ENCODE results near the gene ATPAF1.

ATPAF1 gene

GRCh38 chr1:46646331-46646730, 21.8 kb downstream of the ATPAF1 start:
- Mint-ChIP-seq H3K27ac (no peak overlapping the region), H3K9me3 (no peaks in the 10 kb centered on the region), H3K4me1 (no peaks in the 10 kb centered on the region), H3K4me3 (no peak overlapping the region), H3K36me3 (peaks cover 32% of the 10 kb centered on the region)
- DNase-seq (ENCODE audit: low spot score in 2 of 2), result no peak
- no peak for ATAC-seq

- no peak for DNase-seq (ENCODE audit: low spot score in 2 of 2)
- no peaks in the 10 kb centered on the region for H3K9me3 Mint-ChIP-seq
- H3K4me3 Mint-ChIP-seq, result no peak overlapping the region
- no peak for ATAC-seq
- peaks cover 29% of the 10 kb centered on the region for H3K36me3 Mint-ChIP-seq
- H3K4me1 Mint-ChIP-seq, result no peaks in the 10 kb centered on the region
- H3K27ac Mint-ChIP-seq, result no peak overlapping the region
These were observed 22.3 kb downstream of the ATPAF1 start for GRCh38 chr1:46645815-46646214.

- H3K4me3 Mint-ChIP-seq, result no peak overlapping the region
- H3K4me1 Mint-ChIP-seq, result no peaks in the 10 kb centered on the region
- H3K27ac Mint-ChIP-seq, result no peak overlapping the region
- no peak for ATAC-seq
- peaks cover 4% of the 10 kb centered on the region for H3K36me3 Mint-ChIP-seq
- no peaks in the 10 kb centered on the region for H3K9me3 Mint-ChIP-seq
- DNase-seq (ENCODE audit: low spot score in 2 of 2), result no peak
These were observed 24.8 kb downstream of the ATPAF1 start for GRCh38 chr1:46643368-46643775.

DNA sequence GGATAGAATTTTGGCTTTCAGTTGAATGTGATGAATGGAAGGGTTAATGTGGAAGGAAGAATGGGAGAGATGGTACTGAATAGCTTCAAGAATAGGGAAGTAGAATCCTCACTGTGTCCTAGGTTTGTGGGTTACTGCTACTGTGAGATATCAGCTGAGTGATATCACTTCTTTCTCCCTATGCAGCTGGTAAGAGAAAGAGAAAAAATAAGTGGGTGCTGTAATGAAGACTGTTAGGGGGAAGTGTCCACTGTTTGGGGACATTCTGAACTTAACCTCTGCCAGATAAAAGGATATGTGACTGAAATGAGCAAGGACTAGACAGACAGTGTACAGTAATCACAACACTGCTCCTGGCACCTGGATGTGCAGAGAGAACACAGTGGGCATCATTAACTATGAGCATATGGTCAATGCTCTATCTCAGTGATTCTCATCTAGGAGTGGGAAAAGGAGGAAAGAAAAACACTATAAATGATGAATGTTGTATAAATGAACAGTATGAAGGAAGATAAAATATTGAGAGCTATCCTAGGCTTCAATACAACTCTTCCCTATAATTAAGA, 26.0 kb downstream of the ATPAF1 start:
- H3K27ac Mint-ChIP-seq, result no peak overlapping the region
- DNase-seq (ENCODE audit: low spot score in 2 of 2), result no peak
- H3K9me3 Mint-ChIP-seq, result no peaks in the 10 kb centered on the region
- no peaks in the 10 kb centered on the region for H3K36me3 Mint-ChIP-seq
- no peak overlapping the region for H3K4me3 Mint-ChIP-seq
- ATAC-seq, result no peak
- no peaks in the 10 kb centered on the region for H3K4me1 Mint-ChIP-seq

DNA sequence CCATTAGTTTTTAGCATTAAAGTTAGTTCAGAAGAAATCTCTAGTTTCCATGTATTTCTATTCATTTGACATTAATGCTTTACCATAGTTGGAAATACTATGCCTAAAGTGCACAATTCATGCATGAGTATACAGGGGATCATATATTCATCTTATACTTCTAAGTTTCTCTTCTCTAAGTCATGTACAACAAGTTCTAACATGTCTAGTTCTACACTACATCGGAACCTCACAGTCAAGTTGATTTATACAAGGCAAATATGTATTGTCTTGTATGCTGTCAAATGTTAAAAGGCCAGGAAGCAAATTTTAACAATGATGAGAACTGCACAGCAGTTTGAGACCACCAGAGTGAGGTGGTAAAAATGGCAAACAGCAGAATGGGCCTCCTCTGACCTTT, 28.6 kb downstream of the ATPAF1 start:
- ATAC-seq (no peak), DNase-seq (ENCODE audit: low spot score in 2 of 2) (no peak)
- Mint-ChIP-seq H3K4me3 (no peak overlapping the region), H3K4me1 (no peaks in the 10 kb centered on the region), H3K9me3 (no peaks in the 10 kb centered on the region), H3K36me3 (peaks cover 23% of the 10 kb centered on the region), H3K27ac (no peak overlapping the region)

DNA sequence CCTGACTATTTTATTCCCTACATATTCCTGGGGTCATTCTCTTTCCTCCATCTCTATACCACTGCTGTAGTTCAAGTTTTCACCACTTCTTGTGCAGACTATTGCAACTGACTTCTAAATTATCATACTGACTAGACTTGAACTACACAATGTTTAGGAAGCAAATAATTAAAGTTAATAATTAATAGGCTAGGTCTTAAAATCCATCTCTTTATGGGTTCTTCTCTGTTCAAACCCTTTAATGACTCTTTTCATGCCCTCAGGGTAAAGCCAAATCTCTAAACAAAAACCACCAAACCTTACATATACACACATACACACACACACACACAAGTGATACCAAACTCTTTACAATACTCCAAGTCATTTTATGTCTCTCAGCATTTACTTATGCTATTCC, 29.2 kb downstream of the ATPAF1 start:
- H3K27ac Mint-ChIP-seq, result no peak overlapping the region
- no peaks in the 10 kb centered on the region for H3K4me1 Mint-ChIP-seq
- no peaks in the 10 kb centered on the region for H3K9me3 Mint-ChIP-seq
- peaks cover 29% of the 10 kb centered on the region for H3K36me3 Mint-ChIP-seq
- ATAC-seq (no peak), DNase-seq (ENCODE audit: low spot score in 2 of 2) (no peak)
- H3K4me3 Mint-ChIP-seq, result no peak overlapping the region

DNA sequence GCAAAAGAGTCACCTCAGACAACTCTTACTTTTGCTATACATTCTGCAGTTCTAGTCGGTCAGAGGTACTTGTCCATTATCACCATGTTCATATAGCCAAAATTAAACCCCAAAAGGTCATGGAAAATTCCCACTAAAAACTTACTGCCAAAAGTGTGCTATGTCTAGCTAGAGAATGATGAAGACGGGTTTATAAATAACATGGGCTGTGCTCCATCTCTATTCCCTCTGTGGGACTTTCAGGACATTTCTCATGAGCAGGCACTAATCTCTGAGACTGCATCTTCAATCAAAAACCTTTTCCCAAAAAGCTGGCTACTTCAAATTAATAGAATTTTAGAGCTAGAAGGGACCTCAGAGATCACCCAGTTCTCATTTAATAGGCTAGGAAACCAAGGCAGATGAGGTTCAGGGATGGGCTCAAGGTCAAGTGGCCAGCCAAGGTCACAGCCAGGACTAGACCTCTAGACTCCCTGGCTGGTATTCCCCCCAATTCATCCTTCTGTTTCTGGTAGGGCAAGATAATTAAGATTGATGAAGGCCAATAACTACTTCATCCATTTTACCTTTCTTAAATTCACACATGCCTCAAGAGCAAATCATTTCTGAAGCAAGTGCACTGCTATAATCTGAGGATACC, 30.6 kb downstream of the ATPAF1 start:
- no peak for ATAC-seq
- Mint-ChIP-seq H3K4me1 (no peaks in the 10 kb centered on the region), H3K36me3 (peaks cover 35% of the 10 kb centered on the region), H3K4me3 (no peak overlapping the region), H3K9me3 (no peaks in the 10 kb centered on the region), H3K27ac (no peak overlapping the region)
- DNase-seq (ENCODE audit: low spot score in 2 of 2), result no peak

GRCh38 chr1:46635205-46635604, 33.0 kb downstream of the ATPAF1 start:
- no peak for DNase-seq (ENCODE audit: low spot score in 2 of 2)
- Mint-ChIP-seq H3K4me1 (no peaks in the 10 kb centered on the region), H3K27ac (no peak overlapping the region), H3K9me3 (no peaks in the 10 kb centered on the region), H3K4me3 (no peak overlapping the region), H3K36me3 (peaks cover 45% of the 10 kb centered on the region)
- ATAC-seq, result no peak

DNA sequence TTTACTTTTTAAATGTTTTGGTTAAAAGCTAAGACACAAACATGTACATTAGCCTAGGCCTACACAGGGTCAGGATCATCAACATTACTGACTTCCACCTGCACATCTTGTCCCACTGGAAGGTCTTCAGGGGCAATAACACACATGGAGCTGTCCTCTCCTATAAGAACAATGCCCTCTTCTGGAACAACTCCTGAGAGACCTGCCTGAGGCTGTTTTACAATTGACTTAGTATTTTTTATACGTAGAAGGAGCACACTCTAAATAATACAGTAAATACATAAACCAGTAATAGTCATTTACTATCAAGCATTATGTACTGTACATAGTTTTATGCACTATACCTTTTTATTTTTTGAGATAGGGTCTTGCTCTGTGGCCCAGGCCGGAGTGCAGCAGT, 37.4 kb downstream of the ATPAF1 start:
- Mint-ChIP-seq H3K4me1 (no peaks in the 10 kb centered on the region), H3K4me3 (no peak overlapping the region), H3K36me3 (peaks cover 34% of the 10 kb centered on the region), H3K9me3 (no peaks in the 10 kb centered on the region), H3K27ac (no peak overlapping the region)
- DNase-seq (ENCODE audit: low spot score in 2 of 2), result no peak
- no peak for ATAC-seq

DNA sequence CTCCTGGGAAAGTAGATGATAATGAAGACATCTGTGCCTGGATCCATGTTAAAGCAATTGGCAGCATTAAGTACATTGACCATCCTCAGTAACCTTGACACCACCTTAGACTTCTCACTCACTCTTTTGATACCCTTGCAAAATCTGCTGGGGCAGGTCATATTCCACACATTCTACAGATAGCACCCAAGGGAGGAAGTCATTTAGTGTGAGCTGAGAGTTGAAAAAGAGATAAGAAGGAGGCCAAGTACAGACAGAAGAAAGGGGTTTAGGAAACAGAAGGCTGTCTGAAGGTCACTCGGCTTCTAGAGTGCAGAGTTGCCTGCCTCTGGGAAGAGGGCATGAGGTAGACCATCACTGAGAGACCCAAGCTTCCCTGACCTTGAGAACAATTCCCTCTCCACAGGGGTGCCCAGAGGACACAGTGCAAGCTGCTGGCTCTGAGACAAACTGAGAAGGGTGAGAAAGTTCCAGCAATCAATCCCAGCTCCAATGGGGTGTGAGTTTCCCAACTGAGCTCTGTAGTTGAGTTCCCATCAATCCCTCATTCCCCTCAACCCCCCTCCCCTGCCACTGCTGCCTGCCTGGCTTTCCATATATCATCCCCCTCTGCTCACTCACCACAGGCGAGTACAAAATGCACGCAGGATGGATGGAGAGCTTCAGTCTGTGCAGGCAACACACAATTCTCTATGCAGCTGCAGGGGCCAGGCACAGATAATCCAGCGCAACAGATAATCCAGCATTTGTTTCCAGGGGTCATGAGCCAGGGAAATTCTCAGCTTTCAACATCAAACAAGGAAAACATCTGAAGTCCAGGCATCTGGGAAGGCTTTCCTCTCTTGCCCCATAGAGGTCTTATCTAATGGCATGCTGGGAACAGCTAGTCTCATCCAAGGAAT, 44.2 kb downstream of the ATPAF1 start:
- ATAC-seq (no peak), DNase-seq (ENCODE audit: low spot score in 2 of 2) (no peak)
- no peak overlapping the region for H3K27ac Mint-ChIP-seq
- no peaks in the 10 kb centered on the region for H3K36me3 Mint-ChIP-seq
- peaks cover 10% of the 10 kb centered on the region for H3K4me1 Mint-ChIP-seq
- H3K9me3 Mint-ChIP-seq, result no peaks in the 10 kb centered on the region
- H3K4me3 Mint-ChIP-seq, result no peak overlapping the region

DNA sequence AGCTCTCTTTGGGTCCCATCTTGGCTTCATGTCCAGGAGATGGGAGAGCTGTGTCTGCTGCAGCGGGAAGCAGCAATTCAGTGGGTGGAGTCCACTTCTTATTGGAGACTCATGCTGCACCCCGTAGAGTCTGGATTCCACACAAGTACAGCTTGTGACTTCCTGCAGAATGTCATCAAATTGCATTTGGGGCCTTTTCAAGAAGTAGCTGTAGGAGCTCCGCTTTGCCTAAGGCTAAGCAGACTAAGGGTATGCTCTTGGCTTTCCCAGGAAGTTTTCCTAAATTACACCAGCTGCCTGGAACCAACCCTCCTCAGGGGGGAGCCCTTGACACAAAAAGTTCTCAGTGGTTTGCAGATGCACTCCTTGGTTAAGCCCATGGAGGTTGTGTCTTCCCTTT, 45.8 kb downstream of the ATPAF1 start:
- no peak for DNase-seq (ENCODE audit: low spot score in 2 of 2)

GRCh38 chr1:46621930-46622329, 46.2 kb downstream of the ATPAF1 start:
- ATAC-seq, result no peak
- no peak overlapping the region for H3K27ac Mint-ChIP-seq
- DNase-seq (ENCODE audit: low spot score in 2 of 2), result no peak
- H3K4me3 Mint-ChIP-seq, result no peak overlapping the region
- H3K9me3 Mint-ChIP-seq, result no peaks in the 10 kb centered on the region
- H3K4me1 Mint-ChIP-seq, result peaks cover 25% of the 10 kb centered on the region
- no peaks in the 10 kb centered on the region for H3K36me3 Mint-ChIP-seq

More for the DNA sequence above, 45.8 kb downstream of the ATPAF1 start:
- Mint-ChIP-seq H3K4me3 (no peak overlapping the region), H3K4me1 (peaks cover 21% of the 10 kb centered on the region), H3K36me3 (no peaks in the 10 kb centered on the region), H3K9me3 (no peaks in the 10 kb centered on the region), H3K27ac (no peak overlapping the region)
- ATAC-seq, result no peak

- H3K36me3 Mint-ChIP-seq, result no peaks in the 10 kb centered on the region
- no peak overlapping the region for H3K4me3 Mint-ChIP-seq
- H3K4me1 Mint-ChIP-seq, result peaks cover 42% of the 10 kb centered on the region
- no peaks in the 10 kb centered on the region for H3K9me3 Mint-ChIP-seq
- DNase-seq (ENCODE audit: low spot score in 2 of 2), result no peak
- no peak for ATAC-seq
- H3K27ac Mint-ChIP-seq, result peak overlapping the region; percentile 40
These were observed 48.4 kb downstream of the ATPAF1 start for GRCh38 chr1:46619656-46620258.

- Mint-ChIP-seq H3K9me3 (no peaks in the 10 kb centered on the region), H3K36me3 (no peaks in the 10 kb centered on the region), H3K4me1 (peaks cover 50% of the 10 kb centered on the region), H3K4me3 (no peak overlapping the region), H3K27ac (peak overlapping the region; percentile 35)
- no peak for DNase-seq (ENCODE audit: low spot score in 2 of 2)
- ATAC-seq, result no peak
These were observed 49.3 kb downstream of the ATPAF1 start for GRCh38 chr1:46618754-46619415.

- DNase-seq (ENCODE audit: low spot score in 2 of 2) (no peak), ATAC-seq (no peak)
- peaks cover 6% of the 10 kb centered on the region for H3K36me3 Mint-ChIP-seq
- H3K27ac Mint-ChIP-seq, result peak overlapping the region; percentile 94
- peaks cover 61% of the 10 kb centered on the region for H3K4me1 Mint-ChIP-seq
- peak overlapping the region; percentile 90 for H3K4me3 Mint-ChIP-seq
- H3K9me3 Mint-ChIP-seq, result no peaks in the 10 kb centered on the region
These were observed 50.3 kb downstream of the ATPAF1 start for GRCh38 chr1:46617833-46618232.
